ENCODE results near the gene NPC1L1.

- TF ChIP-seq, protein P1, sequence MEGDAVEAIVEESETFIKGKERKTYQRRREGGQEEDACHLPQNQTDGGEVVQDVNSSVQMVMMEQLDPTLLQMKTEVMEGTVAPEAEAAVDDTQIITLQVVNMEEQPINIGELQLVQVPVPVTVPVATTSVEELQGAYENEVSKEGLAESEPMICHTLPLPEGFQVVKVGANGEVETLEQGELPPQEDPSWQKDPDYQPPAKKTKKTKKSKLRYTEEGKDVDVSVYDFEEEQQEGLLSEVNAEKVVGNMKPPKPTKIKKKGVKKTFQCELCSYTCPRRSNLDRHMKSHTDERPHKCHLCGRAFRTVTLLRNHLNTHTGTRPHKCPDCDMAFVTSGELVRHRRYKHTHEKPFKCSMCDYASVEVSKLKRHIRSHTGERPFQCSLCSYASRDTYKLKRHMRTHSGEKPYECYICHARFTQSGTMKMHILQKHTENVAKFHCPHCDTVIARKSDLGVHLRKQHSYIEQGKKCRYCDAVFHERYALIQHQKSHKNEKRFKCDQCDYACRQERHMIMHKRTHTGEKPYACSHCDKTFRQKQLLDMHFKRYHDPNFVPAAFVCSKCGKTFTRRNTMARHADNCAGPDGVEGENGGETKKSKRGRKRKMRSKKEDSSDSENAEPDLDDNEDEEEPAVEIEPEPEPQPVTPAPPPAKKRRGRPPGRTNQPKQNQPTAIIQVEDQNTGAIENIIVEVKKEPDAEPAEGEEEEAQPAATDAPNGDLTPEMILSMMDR (IDR thresholded peaks at IDR 0.05; ENCODE audit: poor library complexity, severe bottlenecking): no peak
- TF ChIP-seq POLR2AphosphoS5 (IDR thresholded peaks at IDR 0.05): no peak
- TF ChIP-seq, protein P2, sequence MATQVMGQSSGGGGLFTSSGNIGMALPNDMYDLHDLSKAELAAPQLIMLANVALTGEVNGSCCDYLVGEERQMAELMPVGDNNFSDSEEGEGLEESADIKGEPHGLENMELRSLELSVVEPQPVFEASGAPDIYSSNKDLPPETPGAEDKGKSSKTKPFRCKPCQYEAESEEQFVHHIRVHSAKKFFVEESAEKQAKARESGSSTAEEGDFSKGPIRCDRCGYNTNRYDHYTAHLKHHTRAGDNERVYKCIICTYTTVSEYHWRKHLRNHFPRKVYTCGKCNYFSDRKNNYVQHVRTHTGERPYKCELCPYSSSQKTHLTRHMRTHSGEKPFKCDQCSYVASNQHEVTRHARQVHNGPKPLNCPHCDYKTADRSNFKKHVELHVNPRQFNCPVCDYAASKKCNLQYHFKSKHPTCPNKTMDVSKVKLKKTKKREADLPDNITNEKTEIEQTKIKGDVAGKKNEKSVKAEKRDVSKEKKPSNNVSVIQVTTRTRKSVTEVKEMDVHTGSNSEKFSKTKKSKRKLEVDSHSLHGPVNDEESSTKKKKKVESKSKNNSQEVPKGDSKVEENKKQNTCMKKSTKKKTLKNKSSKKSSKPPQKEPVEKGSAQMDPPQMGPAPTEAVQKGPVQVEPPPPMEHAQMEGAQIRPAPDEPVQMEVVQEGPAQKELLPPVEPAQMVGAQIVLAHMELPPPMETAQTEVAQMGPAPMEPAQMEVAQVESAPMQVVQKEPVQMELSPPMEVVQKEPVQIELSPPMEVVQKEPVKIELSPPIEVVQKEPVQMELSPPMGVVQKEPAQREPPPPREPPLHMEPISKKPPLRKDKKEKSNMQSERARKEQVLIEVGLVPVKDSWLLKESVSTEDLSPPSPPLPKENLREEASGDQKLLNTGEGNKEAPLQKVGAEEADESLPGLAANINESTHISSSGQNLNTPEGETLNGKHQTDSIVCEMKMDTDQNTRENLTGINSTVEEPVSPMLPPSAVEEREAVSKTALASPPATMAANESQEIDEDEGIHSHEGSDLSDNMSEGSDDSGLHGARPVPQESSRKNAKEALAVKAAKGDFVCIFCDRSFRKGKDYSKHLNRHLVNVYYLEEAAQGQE (IDR thresholded peaks at IDR 0.05; ENCODE audit: borderline replicate concordance): no peak
Observed at GRCh38 chr7:44508328-44509030, 32.7 kb downstream of the NPC1L1 start.

Data from neural cell (in vitro differentiated cells).